Measurements from ENCODE around the gene AEBP2.

DNA sequence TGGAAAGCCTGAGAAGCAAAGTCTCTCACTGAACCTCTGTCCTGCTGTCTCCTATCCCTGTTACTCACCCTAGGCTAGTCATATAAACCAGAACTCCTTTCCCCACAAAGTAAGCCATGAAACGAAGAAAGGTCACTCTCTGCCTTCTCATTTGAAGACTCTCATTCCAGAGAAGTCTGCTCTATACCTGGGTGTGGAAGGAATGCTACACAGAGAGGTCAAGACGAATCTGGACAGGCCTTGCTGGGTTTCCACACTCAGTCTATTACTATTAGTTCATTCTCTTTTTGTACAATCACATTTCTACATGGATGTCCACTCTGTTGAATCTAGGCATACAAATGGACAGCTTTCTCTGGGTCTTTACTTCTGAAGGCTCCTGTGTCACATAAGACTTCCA lies 2.4 kb upstream of the AEBP2 start:
- no peak for TF ChIP-seq POLR2A (IDR thresholded peaks at IDR 0.05; ENCODE audit: low read depth, low read length)
- TF ChIP-seq TAF1 (IDR thresholded peaks at IDR 0.05; ENCODE audit: low read depth, low read length) = no peak
- no peak for TF ChIP-seq POLR2AphosphoS5 (IDR thresholded peaks at IDR 0.05; ENCODE audit: low read depth, low read length)
- no peak for TF ChIP-seq SPI1 (IDR thresholded peaks at IDR 0.05; ENCODE audit: low read depth, low read length)
